SK-N-SH (cell line): ENCODE results near the gene EEIG1. TPM values are rescaled to one million over a fixed set of nuclear protein-coding genes. Genes with fewer than 3 reads are reported as not detected.

ENCODE experiments used
- CTCF ChIA-PET: fragments of 300-600, 350-600 bp; formaldehyde crosslinking; extraction: SDS; loops from one replicate; lab custom pipeline; 2021; lab: Yijun Ruan, JAX
- POLR2A ChIA-PET: fragments of 350-600 bp; sonication (Branson Sonifier 250); formaldehyde crosslinking; extraction: SDS; loops from one replicate; lab custom pipeline; 2020; ENCODE audit warnings: antibody characterized with exemption, inconsistent platforms; lab: Yijun Ruan, JAX
- DNase-seq: peaks from one replicate; pipeline ENCODE4 v3.0.0; 2012
- H2AFZ ChIP-seq: fragments of 200-600 bp; sonication (generic); 2 replicates; pipeline ENCODE4 v1.8.1; 2016; ENCODE audit warnings: antibody characterized with exemption, mild to moderate bottlenecking, low read depth
- H3F3A ChIP-seq: fragments of 200-600 bp; sonication (generic); replicated peaks from 2 replicates; pipeline ENCODE3; 2016; ENCODE audit warnings: antibody characterized with exemption, mild to moderate bottlenecking; ENCODE audit not compliant: insufficient read depth
- H3K27ac ChIP-seq, 2 experiments: fragments of 200-500 bp in 1 of 2; fragments of 200-600 bp in 1 of 2; sonication (Bioruptor generic) in 1 of 2; sonication (generic), shearing (Covaris generic) in 1 of 2; 2 replicates each; pipeline versions ENCODE4 v1.5.1 to v1.6.1; 2014 to 2016; ENCODE audit warnings: low read depth in 2 of 2, inconsistent platforms in 1 of 2, low read length in 1 of 2, mild to moderate bottlenecking in 1 of 2, mixed read lengths in 1 of 2
- H3K27me3 ChIP-seq: fragments of 200-600 bp; sonication (generic), shearing (Covaris generic); 2 replicates; pipeline ENCODE4 v1.6.1; 2016; ENCODE audit warnings: mixed run types; ENCODE audit not compliant: insufficient read depth
- H3K36me3 ChIP-seq, 2 experiments: fragments of 200-500 bp in 1 of 2; fragments of 200-600 bp in 1 of 2; sonication (Bioruptor generic) in 1 of 2; sonication (generic) in 1 of 2; replicated peaks in 1 of 2; 2 replicates each; pipeline versions ENCODE3 to v1.5.1; 2014 to 2016; ENCODE audit warnings: low read length in 1 of 2, mild to moderate bottlenecking in 1 of 2; ENCODE audit not compliant: insufficient read depth in 2 of 2, control insufficient read depth in 1 of 2
- H3K4me1 ChIP-seq, 2 experiments: fragments of 200-500 bp in 1 of 2; fragments of 200-600 bp in 1 of 2; sonication (Bioruptor generic) in 1 of 2; sonication (generic), shearing (Covaris generic) in 1 of 2; 2 replicates each; pipeline versions ENCODE4 v1.5.1 to v1.6.1; 2014 to 2016; ENCODE audit warnings: low read depth in 1 of 2, low read length in 1 of 2, mixed run types in 1 of 2; ENCODE audit not compliant: insufficient read depth in 2 of 2, control insufficient read depth in 1 of 2
- H3K4me2 ChIP-seq: fragments of 200-600 bp; sonication (generic), shearing (Covaris generic); 2 replicates; pipeline ENCODE4 v1.6.1; 2017; ENCODE audit warnings: mixed run types
- H3K4me3 ChIP-seq, 2 experiments: fragments of 200-500 bp in 1 of 2; fragments of 200-600 bp in 1 of 2; sonication (Bioruptor generic) in 1 of 2; sonication (generic), shearing (Covaris generic) in 1 of 2; 2 replicates each; pipeline versions ENCODE4 v1.5.1 to v1.8.1; 2014 to 2016; ENCODE audit warnings: low read depth in 2 of 2, inconsistent platforms in 1 of 2, low read length in 1 of 2, mild to moderate bottlenecking in 1 of 2, mixed read lengths in 1 of 2, moderate library complexity in 1 of 2
- H3K79me2 ChIP-seq: fragments of 200-600 bp; sonication (generic); 2 replicates; pipeline ENCODE4 v1.8.1; 2017; ENCODE audit warnings: mild to moderate bottlenecking; ENCODE audit not compliant: insufficient read depth
- H3K9ac ChIP-seq: fragments of 200-600 bp; sonication (generic); 2 replicates; pipeline ENCODE4 v1.6.1; 2017; ENCODE audit warnings: mixed run types
- H3K9me2 ChIP-seq: fragments of 200-600 bp; sonication (generic); 2 replicates; pipeline ENCODE4 v1.6.1; 2017; ENCODE audit warnings: mixed run types
- H3K9me3 ChIP-seq: fragments of 200-600 bp; sonication (generic); 2 replicates; pipeline ENCODE4 v1.6.1; 2017; ENCODE audit warnings: mixed run types, mild to moderate bottlenecking, moderate library complexity
- H4K20me1 ChIP-seq: fragments of 200-600 bp; sonication (generic); 2 replicates; pipeline ENCODE4 v1.6.1; 2017; ENCODE audit warnings: mild to moderate bottlenecking, mixed run types; ENCODE audit not compliant: insufficient read depth
- CHD2 ChIP-seq: fragments of 150-350 bp; IDR thresholded peaks from 2 replicates; pipeline ENCODE4 v1.6.1; 2018; ENCODE audit warnings: low read length; ENCODE audit not compliant: partially characterized antibody
- CTCF ChIP-seq: fragments of 200-600 bp; sonication (generic); IDR thresholded peaks from 2 replicates; pipeline ENCODE4 v1.6.1; 2017; ENCODE audit warnings: antibody characterized with exemption, mild to moderate bottlenecking, moderate library complexity
- EP300 ChIP-seq, 2 experiments: IDR thresholded peaks; 2 replicates each; pipeline versions ENCODE4 v1.4.0 to v1.6.1; 2012; ENCODE audit warnings: borderline replicate concordance in 1 of 2, low read depth in 1 of 2, low read length in 1 of 2
- FOXM1 ChIP-seq: IDR thresholded peaks from 2 replicates; pipeline ENCODE4 v1.4.0; 2012; ENCODE audit warnings: low read depth, mild to moderate bottlenecking
- RAD21 ChIP-seq: IDR thresholded peaks from 2 replicates; pipeline ENCODE4 v1.6.1; 2012; ENCODE audit warnings: mild to moderate bottlenecking, low read length
- REST ChIP-seq: IDR thresholded peaks from 2 replicates; pipeline ENCODE4 v1.6.1; 2012; ENCODE audit warnings: mild to moderate bottlenecking, low read depth, low read length, moderate library complexity
- SMC3 ChIP-seq: IDR thresholded peaks from 2 replicates; pipeline ENCODE4 v1.6.1; 2012; ENCODE audit warnings: low read depth, low read length, improper control_type of control experiment
- TEAD4 ChIP-seq: IDR thresholded peaks from 2 replicates; pipeline ENCODE4 v1.4.0; 2012; ENCODE audit warnings: mild to moderate bottlenecking, borderline replicate concordance; ENCODE audit not compliant: insufficient read depth
- YY1 ChIP-seq: IDR thresholded peaks from 2 replicates; pipeline ENCODE4 v1.4.0; 2012; ENCODE audit warnings: low read depth, mild to moderate bottlenecking
- WGBS: methylation state at CpG from one replicate; pipeline ENCODE4 v1.1.6; 2017; ENCODE audit warnings: low lambda C conversion rate; 5-methylcytosine and 5-hydroxymethylcytosine counted together
- polyA plus RNA-seq, 3 experiments: library from polyadenylated mRNA; depleted of rRNA; stranded (reverse); fragments of >200 nt; gene quantifications; 2 replicates each; pipeline ENCODE4 v1.2.3, GENCODE V29; 2012

The EEIG1 gene
- polyA plus RNA-seq, 1 of the 3 experiments (the other 2 are of a cell fraction) = 26.2 TPM

GRCh38 chr9:127942216-127943010 is 38.4 kb downstream of the EEIG1 start:
- no peak overlapping the region for H3K9ac ChIP-seq
- TF ChIP-seq FOXM1 (no peak), YY1 (no peak), TEAD4 (no peak), SMC3 (peak; percentile 53), CTCF (peak; percentile 84), REST (no peak), EP300 (IDR thresholded peaks at IDR 0.05; ENCODE audit: borderline replicate concordance in 1 of 2, low read depth in 1 of 2, low read length in 1 of 2) (no peak), CHD2 (peak; percentile 38), RAD21 (peak; percentile 59)
- TF ChIP-seq, all 33 proteins: peak for 4
- H3K79me2 ChIP-seq = peaks cover 3% of the 10 kb centered on the region
- peaks cover 7% of the 10 kb centered on the region; the same call in 1 of the 2 replicates for H4K20me1 ChIP-seq
- WGBS = 79% methylated on average over 11 of the region's 18 CpGs
- no peaks in the 10 kb centered on the region for H3K27me3 ChIP-seq
- CTCF ChIA-PET = interaction anchor here (0.6 to 10.3 kb wide), 39 partner anchors 9 to 298 kb away, joined by 3 to 219 read pairs (median 6); partner anchors contain the start of genes EEIG1, NAIF1, PIP5KL1 and SLC25A25
- H2AFZ ChIP-seq = no peak overlapping the region
- no peak overlapping the region for H3K4me2 ChIP-seq
- peak overlapping the region in 1 of 2 experiments; percentile 75; a peak in 2 of 4 replicates for H3K27ac ChIP-seq
- H3K36me3 ChIP-seq = peaks cover 4 to 48% of the 10 kb centered on the region in 2 experiments
- H3K9me3 ChIP-seq = no peaks in the 10 kb centered on the region
- peaks cover 3% of the 10 kb centered on the region for H3F3A ChIP-seq
- peaks cover 0 to 43% of the 10 kb centered on the region in 2 experiments; a peak in 1 of 4 replicates for H3K4me1 ChIP-seq
- H3K9me2 ChIP-seq = no peaks in the 10 kb centered on the region
- POLR2A ChIA-PET = interaction anchor here (1.2 to 1.3 kb wide), 3 partner anchors 12 to 30 kb away, joined by 3 to 5 read pairs (median 4); partner anchors contain the start of gene PIP5KL1
- peak; percentile 88 for DNase-seq
- no peak overlapping the region; a peak in 1 of 4 replicates for H3K4me3 ChIP-seq
